AG08396 (cell line): Measurements from ENCODE around the gene CLCN7.
A peak's percentile ranks its signal among the peaks of the same experiment; 100 is the strongest.

Experiments used
- DNase-seq: peaks from one replicate; pipeline ENCODE4 v3.0.0; 2012; ENCODE audit warnings: low spot score, mixed read lengths

CLCN7 gene

GRCh38 chr16:1474796-1475551, at the start of gene CLCN7:
TSS of gene CLCN7 (minus strand) at chr16:1475028. CDS start at chr16:1474974, 54 bp downstream.
- peak; percentile 98 for DNase-seq

GRCh38 chr16:1524366-1524765, 49.5 kb upstream of the CLCN7 start:
- no peak for DNase-seq

- no peak for DNase-seq
These were observed 48.9 kb upstream of the CLCN7 start for GRCh38 chr16:1523581-1524245.

- DNase-seq: no peak
These were observed 45.6 kb upstream of the CLCN7 start for GRCh38 chr16:1520461-1520860.

- DNase-seq: no peak
These were observed 45.0 kb upstream of the CLCN7 start for GRCh38 chr16:1519831-1520230.

- DNase-seq: no peak
These were observed 43.9 kb upstream of the CLCN7 start for GRCh38 chr16:1518626-1519135.

- DNase-seq: no peak
These were observed 39.7 kb upstream of the CLCN7 start for GRCh38 chr16:1514507-1514906.

- DNase-seq: no peak
These were observed 37.9 kb upstream of the CLCN7 start for GRCh38 chr16:1512774-1513173.

GRCh38 chr16:1511662-1512569, 37.1 kb upstream of the CLCN7 start:
- no peak for DNase-seq

GRCh38 chr16:1510941-1511351, 36.1 kb upstream of the CLCN7 start:
- no peak for DNase-seq

GRCh38 chr16:1510272-1510671, 35.4 kb upstream of the CLCN7 start:
- no peak for DNase-seq

- no peak for DNase-seq
These were observed 34.7 kb upstream of the CLCN7 start for GRCh38 chr16:1509307-1510221.

GRCh38 chr16:1508494-1509187, 33.8 kb upstream of the CLCN7 start:
- DNase-seq: no peak

- no peak for DNase-seq
These were observed 31.8 kb upstream of the CLCN7 start for GRCh38 chr16:1506494-1507213.

- DNase-seq: no peak
These were observed 31.1 kb upstream of the CLCN7 start for GRCh38 chr16:1505912-1506311.

- no peak for DNase-seq
These were observed 30.4 kb upstream of the CLCN7 start for GRCh38 chr16:1505073-1505844.

GRCh38 chr16:1503110-1503955, 28.5 kb upstream of the CLCN7 start:
- no peak for DNase-seq
